CD14-positive monocyte (primary cell): ENCODE results near the gene CLEC17A. TPM values are rescaled to one million over a fixed set of nuclear protein-coding genes. Genes with fewer than 3 reads are reported as not detected.
A peak's percentile ranks its signal among the peaks of the same experiment; 100 is the strongest.
"Not testable (repeated sequence)": the region's sequence is repeated elsewhere in the genome, so short reads cannot be mapped to it uniquely, and the experiment has no call there.

Source experiments
- DNase-seq, 3 donors: peaks; one replicate each; pipeline ENCODE4 v3.0.0-alpha.2; 2011 to 2022
- H2AFZ ChIP-seq: 2 replicates; pipeline ENCODE4 v1.6.0; 2012; ENCODE audit warnings: mild to moderate bottlenecking, low read depth, low read length, inconsistent platforms; ENCODE audit not compliant: insufficient read depth, poor library complexity, severe bottlenecking
- H3K27ac ChIP-seq, 2 donors: 1 replicate in 1 of 2; 2 replicates in 1 of 2; pipeline ENCODE4 v1.5.1; 2012 to 2013; ENCODE audit warnings: low read length in 2 of 2, control low read depth in 1 of 2, inconsistent platforms in 1 of 2, low read depth in 1 of 2, mild to moderate bottlenecking in 1 of 2
- H3K27me3 ChIP-seq, 2 donors: one replicate each; pipeline versions ENCODE4 v1.6.0 to v1.6.1; 2011 to 2013; ENCODE audit warnings: low read length in 2 of 2; ENCODE audit not compliant: control insufficient read depth in 2 of 2, insufficient read depth in 2 of 2
- H3K36me3 ChIP-seq, 2 donors: replicated peaks in 1 of 2; 1 replicate in 1 of 2; 2 replicates in 1 of 2; pipeline versions ENCODE4 v1.5.1 to v1.6.1; 2012 to 2013; ENCODE audit warnings: low read length in 2 of 2, control low read depth in 1 of 2, inconsistent platforms in 1 of 2, mild to moderate bottlenecking in 1 of 2; ENCODE audit not compliant: insufficient read depth in 2 of 2, control insufficient read depth in 1 of 2
- H3K4me1 ChIP-seq, 2 donors: 1 replicate in 1 of 2; 2 replicates in 1 of 2; pipeline versions ENCODE4 v1.5.1 to v1.6.1; 2012 to 2013; ENCODE audit warnings: low read length in 2 of 2, control low read depth in 1 of 2, inconsistent platforms in 1 of 2, mild to moderate bottlenecking in 1 of 2, moderate library complexity in 1 of 2; ENCODE audit not compliant: insufficient read depth in 2 of 2, control insufficient read depth in 1 of 2
- H3K4me2 ChIP-seq: replicated peaks from 2 replicates; pipeline ENCODE3; 2012; ENCODE audit warnings: low read length, moderate library complexity, mild to moderate bottlenecking; ENCODE audit not compliant: poor library complexity, severe bottlenecking; ENCODE audit errors: extremely low read depth
- H3K4me3 ChIP-seq, 3 experiments: fragments of 200-600 bp in 1 of 3; sonication (generic) in 1 of 3; replicated peaks in 1 of 3; 1 replicate in 2 of 3; 2 replicates in 1 of 3; pipeline ENCODE4 v1.5.1; 2011 to 2013; ENCODE audit warnings: low read length in 3 of 3, mild to moderate bottlenecking in 3 of 3, control low read depth in 2 of 3, low read depth in 2 of 3, inconsistent platforms in 1 of 3, moderate library complexity in 1 of 3
- H3K79me2 ChIP-seq: 2 replicates; pipeline ENCODE4 v1.6.0; 2012; ENCODE audit warnings: mild to moderate bottlenecking, control low read depth, inconsistent platforms, low read length, moderate library complexity; ENCODE audit not compliant: insufficient read depth
- H3K9ac ChIP-seq: 2 replicates; pipeline ENCODE4 v1.6.0; 2017; ENCODE audit warnings: low read length, mild to moderate bottlenecking; ENCODE audit not compliant: insufficient read depth, poor library complexity, severe bottlenecking
- H3K9me3 ChIP-seq, 2 donors: replicated peaks in 1 of 2; 1 replicate in 1 of 2; 2 replicates in 1 of 2; pipeline versions ENCODE4 v1.5.1 to v1.6.1; 2012 to 2013; ENCODE audit warnings: low read length in 2 of 2, control low read depth in 1 of 2; ENCODE audit not compliant: control insufficient read depth in 1 of 2, insufficient read depth in 1 of 2
- H4K20me1 ChIP-seq: 2 replicates; pipeline ENCODE4 v1.6.0; 2012; ENCODE audit warnings: mild to moderate bottlenecking, low read length, control low read depth, moderate library complexity; ENCODE audit not compliant: insufficient read depth
- H3K27ac Mint-ChIP-seq, 7 donors: one replicate each; pipeline ENCODE4 v1.8.0; 2020; ENCODE audit warnings: mild to moderate bottlenecking in 7 of 7, mixed read lengths in 7 of 7, moderate library complexity in 6 of 7, inconsistent platforms in 2 of 7
- H3K27me3 Mint-ChIP-seq, 3 donors: one replicate each; pipeline ENCODE4 v1.8.0; 2021 to 2022; ENCODE audit warnings: low read depth in 3 of 3, mild to moderate bottlenecking in 3 of 3, mixed read lengths in 3 of 3, moderate library complexity in 3 of 3, inconsistent platforms in 1 of 3
- H3K36me3 Mint-ChIP-seq, 2 donors: one replicate each; pipeline ENCODE4 v1.8.0; 2020; ENCODE audit warnings: mixed read lengths in 2 of 2, inconsistent platforms in 1 of 2, mild to moderate bottlenecking in 1 of 2
- H3K4me1 Mint-ChIP-seq: one replicate; pipeline ENCODE4 v1.8.0; 2020; ENCODE audit warnings: mild to moderate bottlenecking, mixed read lengths
- H3K4me3 Mint-ChIP-seq, 2 donors: one replicate each; pipeline ENCODE4 v1.8.0; 2020; ENCODE audit warnings: mild to moderate bottlenecking in 2 of 2, mixed read lengths in 2 of 2, moderate library complexity in 1 of 2
- H3K9me3 Mint-ChIP-seq, 7 donors: one replicate each; pipeline ENCODE4 v1.8.0; 2020 to 2022; ENCODE audit warnings: mixed read lengths in 7 of 7, mild to moderate bottlenecking in 6 of 7, moderate library complexity in 6 of 7, inconsistent platforms in 2 of 7
- WGBS: methylation state at CpG from one replicate; pipeline ENCODE4 v1.1.5; 2013; ENCODE audit warnings: missing lambda C conversion rate; ENCODE audit not compliant: insufficient coverage; 5-methylcytosine and 5-hydroxymethylcytosine counted together
- intact Hi-C, 2 donors: fragments of 100-400 bp; cut with micrococcal nuclease; formaldehyde crosslinking; loops; one replicate each; pipeline versions ENCODE4 v1.15.0 to v1.15.1; 2023
- polyA plus RNA-seq, 3 donors: library from polyadenylated mRNA; depleted of rRNA in 1 of 3; unstranded in 2 of 3; stranded (reverse) in 1 of 3; fragments of 300-500 nt in 2 of 3; fragments of >200 nt in 1 of 3; fragmentation: Illumina TruSeq in 2 of 3; gene quantifications; 1 replicate in 2 of 3; 2 replicates in 1 of 3; pipeline ENCODE4 v1.2.3, GENCODE V29; 2012 to 2021
- TF ChIP-seq, protein P1 (sequence below): fragments of 200-600 bp; IDR thresholded peaks from one replicate; pipeline ENCODE4 v1.8.0; 2022; ENCODE audit warnings: antibody characterized with exemption, mild to moderate bottlenecking

The CLEC17A gene
- polyA plus RNA-seq, 3 donors = 0.62 to 3.4 (median 2.6) TPM

GRCh38 chr19:14616407-14616806 lies 33.5 kb downstream of the CLEC17A start:
- TF ChIP-seq, protein P1, sequence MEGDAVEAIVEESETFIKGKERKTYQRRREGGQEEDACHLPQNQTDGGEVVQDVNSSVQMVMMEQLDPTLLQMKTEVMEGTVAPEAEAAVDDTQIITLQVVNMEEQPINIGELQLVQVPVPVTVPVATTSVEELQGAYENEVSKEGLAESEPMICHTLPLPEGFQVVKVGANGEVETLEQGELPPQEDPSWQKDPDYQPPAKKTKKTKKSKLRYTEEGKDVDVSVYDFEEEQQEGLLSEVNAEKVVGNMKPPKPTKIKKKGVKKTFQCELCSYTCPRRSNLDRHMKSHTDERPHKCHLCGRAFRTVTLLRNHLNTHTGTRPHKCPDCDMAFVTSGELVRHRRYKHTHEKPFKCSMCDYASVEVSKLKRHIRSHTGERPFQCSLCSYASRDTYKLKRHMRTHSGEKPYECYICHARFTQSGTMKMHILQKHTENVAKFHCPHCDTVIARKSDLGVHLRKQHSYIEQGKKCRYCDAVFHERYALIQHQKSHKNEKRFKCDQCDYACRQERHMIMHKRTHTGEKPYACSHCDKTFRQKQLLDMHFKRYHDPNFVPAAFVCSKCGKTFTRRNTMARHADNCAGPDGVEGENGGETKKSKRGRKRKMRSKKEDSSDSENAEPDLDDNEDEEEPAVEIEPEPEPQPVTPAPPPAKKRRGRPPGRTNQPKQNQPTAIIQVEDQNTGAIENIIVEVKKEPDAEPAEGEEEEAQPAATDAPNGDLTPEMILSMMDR = no peak
- peak overlapping the region; percentile 84 to 89 for H3K27ac ChIP-seq
- H3K27ac Mint-ChIP-seq = peak overlapping the region; percentile 92 to 99 (median 96)

GRCh38 chr19:14619404-14619803 lies 36.5 kb downstream of the CLEC17A start:
- Mint-ChIP-seq H3K4me1 (peaks cover 40% of the 10 kb centered on the region), H3K9me3 (peaks cover 10 to 20% (median 15%) of the 10 kb centered on the region in 7 donors), H3K27me3 (peaks cover 0 to 1% (median 0%) of the 10 kb centered on the region in 3 donors), H3K4me3 (no peak overlapping the region), H3K36me3 (peaks cover 19 to 46% of the 10 kb centered on the region in 2 donors), H3K27ac (no peak overlapping the region)
- no peak overlapping the region for H3K4me2 ChIP-seq
- no peak overlapping the region for H2AFZ ChIP-seq
- H3K4me3 ChIP-seq = no peak overlapping the region
- no peak overlapping the region for H3K27ac ChIP-seq
- H3K36me3 ChIP-seq = peaks cover 6 to 19% of the 10 kb centered on the region in 2 donors
- H3K79me2 ChIP-seq = no peaks in the 10 kb centered on the region
- H3K27me3 ChIP-seq = no peaks in the 10 kb centered on the region
- TF ChIP-seq, protein P1 = no peak
- H3K9me3 ChIP-seq = peaks cover 6 to 13% of the 10 kb centered on the region in 2 donors
- H3K4me1 ChIP-seq = peaks cover 38 to 49% of the 10 kb centered on the region in 2 donors
- intact Hi-C loops = loop anchor here (5.0 to 10.0 kb wide), 3 partner anchors 42 to 65 kb away; partner anchors contain the start of gene ADGRE3 (in 1 of the 2)
- H4K20me1 ChIP-seq = no peaks in the 10 kb centered on the region
- no peak for DNase-seq
- H3K9ac ChIP-seq = no peak overlapping the region

More at GRCh38 chr19:14616407-14616806, 33.5 kb downstream of the CLEC17A start:
- Mint-ChIP-seq H3K4me1 (peaks cover 59% of the 10 kb centered on the region), H3K27me3 (no peaks in the 10 kb centered on the region), H3K9me3 (peaks cover 10 to 20% (median 15%) of the 10 kb centered on the region in 7 donors), H3K4me3 (no peak overlapping the region), H3K36me3 (peaks cover 15 to 31% of the 10 kb centered on the region in 2 donors)
- Histone ChIP-seq H2AFZ (no peak overlapping the region), H3K79me2 (no peaks in the 10 kb centered on the region), H3K4me2 (peak overlapping the region; percentile 11), H4K20me1 (no peaks in the 10 kb centered on the region), H3K36me3 (peaks cover 0 to 14% of the 10 kb centered on the region in 2 donors), H3K9ac (no peak overlapping the region), H3K27me3 (no peaks in the 10 kb centered on the region), H3K4me3 (no peak overlapping the region), H3K9me3 (peaks cover 6 to 13% of the 10 kb centered on the region in 2 donors), H3K4me1 (peaks cover 62 to 71% of the 10 kb centered on the region in 2 donors)
- intact Hi-C loops = loop anchor here (5.0 to 10.0 kb wide), 3 partner anchors 39 to 68 kb away; partner anchors contain the start of gene ADGRE3 (in 1 of the 2)
- peak; percentile 77 to 88 (median 80) for DNase-seq
- WGBS = 29% methylated on average over 3 of the region's 3 CpGs

- H3K4me3 ChIP-seq, H3K79me2 ChIP-seq, intact Hi-C loops, H3K27ac ChIP-seq, H3K4me3 Mint-ChIP-seq, H3K27me3 Mint-ChIP-seq, DNase-seq, H3K9me3 ChIP-seq, H3K4me2 ChIP-seq, H2AFZ ChIP-seq, H3K27me3 ChIP-seq, H3K4me1 ChIP-seq, H4K20me1 ChIP-seq, H3K4me1 Mint-ChIP-seq, H3K9ac ChIP-seq: not testable (repeated sequence)
- H3K9me3 Mint-ChIP-seq = peaks cover 2 to 10% (median 9%) of the 10 kb centered on the region in 7 donors
- peaks cover 23 to 52% of the 10 kb centered on the region in 2 donors for H3K36me3 ChIP-seq
- WGBS = 83% methylated on average over 2 of the region's 6 CpGs
- H3K27ac Mint-ChIP-seq = peak overlapping the region in 2 of 7 donors; percentile 15 to 55
- H3K36me3 Mint-ChIP-seq = peaks cover 39 to 71% of the 10 kb centered on the region in 2 donors
These were observed 41.6 kb downstream of the CLEC17A start for GRCh38 chr19:14624491-14624890.
